ENCODE data around the gene B3GAT3.

The B3GAT3 gene

DNA sequence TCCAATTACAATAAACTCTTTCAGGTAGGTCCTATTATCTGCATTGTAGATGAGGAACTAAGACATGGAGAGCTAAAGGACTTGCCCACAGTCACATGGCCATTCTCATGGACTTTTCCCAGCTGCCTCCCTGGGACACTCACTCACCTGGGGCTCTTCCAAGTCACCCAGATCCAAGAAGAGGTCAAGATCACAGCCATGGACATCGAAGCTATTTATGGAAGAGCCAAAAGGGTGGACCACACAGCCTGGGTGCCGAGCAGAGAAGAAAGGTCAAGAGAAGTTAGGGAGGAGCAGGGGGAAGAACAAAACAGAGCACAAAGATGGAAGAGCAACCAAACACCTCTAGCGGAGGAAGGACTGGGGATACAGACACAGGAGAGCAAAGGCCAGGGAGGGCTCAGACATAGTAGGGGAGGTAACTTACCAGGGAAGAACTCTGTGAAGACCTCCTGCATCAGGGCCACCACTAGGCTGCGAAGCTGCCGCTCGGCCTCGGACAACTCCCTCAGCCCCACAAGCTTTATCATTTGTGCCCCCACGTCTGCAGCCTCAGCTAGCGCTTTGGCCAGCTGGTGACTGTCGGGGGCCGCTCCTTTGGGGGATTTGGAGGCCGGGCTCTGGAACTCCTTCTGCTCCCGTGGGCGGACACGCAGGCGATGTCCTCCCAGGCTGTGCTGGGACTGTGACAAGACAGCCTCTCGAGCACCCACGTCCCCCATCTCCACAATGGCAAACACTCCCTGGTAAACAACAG is 40.6 kb downstream of the B3GAT3 start:
- Histone ChIP-seq H3F3A (ENCODE audit: control insufficient read depth, insufficient read depth) (peaks cover 4% of the 10 kb centered on the region), H3K27me3 (ENCODE audit: control insufficient read depth, low read length) (no peaks in the 10 kb centered on the region), H3K9me3 (ENCODE audit: control insufficient read depth, insufficient read depth, low read length) (no peaks in the 10 kb centered on the region), H3K9me2 (replicated peaks; ENCODE audit: control insufficient read depth, low read length) (no peaks in the 10 kb centered on the region), H3K36me3 (ENCODE audit: control insufficient read depth, low read length) (peaks cover 72% of the 10 kb centered on the region), H4K20me1 (ENCODE audit: control insufficient read depth, insufficient read depth, low read depth, low read length) (no peaks in the 10 kb centered on the region), H3K4me3 (ENCODE audit: low read length) (no peak overlapping the region), H3K79me2 (ENCODE audit: control insufficient read depth, low read length) (peaks cover 30% of the 10 kb centered on the region), H3K4me1 (ENCODE audit: control insufficient read depth, low read length) (no peaks in the 10 kb centered on the region), H3K27ac (ENCODE audit: low read depth, low read length) (no peak overlapping the region), H3K4me2 (ENCODE audit: low read length) (no peak overlapping the region)
- TF ChIP-seq CTCF (IDR thresholded peaks at IDR 0.05; ENCODE audit: low read depth, low read length, poor library complexity, severe bottlenecking) (no peak), EZH2phosphoT487 (IDR thresholded peaks at IDR 0.05; ENCODE audit: borderline replicate concordance, low read length) (no peak)

GRCh38 chr11:62579252-62579651 is 42.5 kb downstream of the B3GAT3 start:
- no peak for TF ChIP-seq EZH2phosphoT487 (IDR thresholded peaks at IDR 0.05; ENCODE audit: borderline replicate concordance, low read length)
- TF ChIP-seq CTCF (IDR thresholded peaks at IDR 0.05; ENCODE audit: low read depth, low read length, poor library complexity, severe bottlenecking), result no peak
- H3K79me2 ChIP-seq (ENCODE audit: control insufficient read depth, low read length), result peaks cover 35% of the 10 kb centered on the region
- peaks cover 78% of the 10 kb centered on the region for H3K36me3 ChIP-seq (ENCODE audit: control insufficient read depth, low read length)
- H3K9me2 ChIP-seq (replicated peaks; ENCODE audit: control insufficient read depth, low read length), result no peaks in the 10 kb centered on the region
- no peak overlapping the region for H3K4me3 ChIP-seq (ENCODE audit: low read length)
- no peak overlapping the region for H3K27ac ChIP-seq (ENCODE audit: low read depth, low read length)
- H3F3A ChIP-seq (ENCODE audit: control insufficient read depth, insufficient read depth), result peaks cover 9% of the 10 kb centered on the region
- H3K27me3 ChIP-seq (ENCODE audit: control insufficient read depth, low read length), result no peaks in the 10 kb centered on the region
- H3K9me3 ChIP-seq (ENCODE audit: control insufficient read depth, insufficient read depth, low read length), result no peaks in the 10 kb centered on the region
- no peaks in the 10 kb centered on the region for H4K20me1 ChIP-seq (ENCODE audit: control insufficient read depth, insufficient read depth, low read depth, low read length)
- H3K4me1 ChIP-seq (ENCODE audit: control insufficient read depth, low read length), result peaks cover 16% of the 10 kb centered on the region
- no peak overlapping the region for H3K4me2 ChIP-seq (ENCODE audit: low read length)

- Histone ChIP-seq H3K36me3 (ENCODE audit: control insufficient read depth, low read length) (peaks cover 74% of the 10 kb centered on the region), H4K20me1 (ENCODE audit: control insufficient read depth, insufficient read depth, low read depth, low read length) (no peaks in the 10 kb centered on the region), H3K9me2 (replicated peaks; ENCODE audit: control insufficient read depth, low read length) (no peaks in the 10 kb centered on the region), H3K4me1 (ENCODE audit: control insufficient read depth, low read length) (peaks cover 16% of the 10 kb centered on the region), H3F3A (ENCODE audit: control insufficient read depth, insufficient read depth) (peaks cover 9% of the 10 kb centered on the region), H3K9me3 (ENCODE audit: control insufficient read depth, insufficient read depth, low read length) (no peaks in the 10 kb centered on the region), H3K27me3 (ENCODE audit: control insufficient read depth, low read length) (no peaks in the 10 kb centered on the region), H3K4me3 (ENCODE audit: low read length) (no peak overlapping the region), H3K27ac (ENCODE audit: low read depth, low read length) (no peak overlapping the region), H3K4me2 (ENCODE audit: low read length) (no peak overlapping the region), H3K79me2 (ENCODE audit: control insufficient read depth, low read length) (peaks cover 31% of the 10 kb centered on the region)
- no peak for TF ChIP-seq EZH2phosphoT487 (IDR thresholded peaks at IDR 0.05; ENCODE audit: borderline replicate concordance, low read length)
- no peak for TF ChIP-seq CTCF (IDR thresholded peaks at IDR 0.05; ENCODE audit: low read depth, low read length, poor library complexity, severe bottlenecking)
Observed at GRCh38 chr11:62578541-62578940, 43.2 kb downstream of the B3GAT3 start.
